GM20431 (cell line): ENCODE results near the gene PPCDC.
"Not testable (repeated sequence)": the region's sequence is repeated elsewhere in the genome, so short reads cannot be mapped to it uniquely, and the experiment has no call there.

Experiments used
- in situ Hi-C: fragments of 300-500 bp; cut with MseI, MboI; formaldehyde crosslinking; loops from one replicate; pipeline ENCODE4 v1.15.0; 2020; ENCODE audit warnings: low sequenced_read_pairs; ENCODE audit not compliant: unreplicated experiment

The PPCDC gene

DNA sequence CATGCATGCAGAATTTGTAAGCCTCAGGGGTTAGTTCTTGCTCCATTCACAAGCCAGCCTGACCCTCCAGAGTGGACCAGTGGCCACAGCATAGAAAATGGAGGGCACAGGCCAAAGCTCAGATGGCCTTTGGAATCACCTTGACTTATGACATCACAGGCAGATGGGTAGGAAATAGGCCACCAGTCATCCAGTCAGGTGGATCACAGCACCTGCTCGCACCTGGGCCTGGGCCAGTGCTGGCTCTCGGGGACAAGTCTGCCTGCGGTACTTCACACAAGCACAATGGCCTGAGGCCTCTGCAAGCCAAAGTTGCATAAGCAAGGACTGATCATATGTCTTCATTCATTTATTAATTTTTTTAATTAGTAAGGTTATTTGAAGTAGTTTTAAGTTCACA lies 39.3 kb downstream of the PPCDC start:
- in situ Hi-C loops: no loop called here

- in situ Hi-C loops: no loop called here
Observed at GRCh38 chr15:75063338-75063737, 39.9 kb downstream of the PPCDC start.

- in situ Hi-C loops: no loop called here
Observed at GRCh38 chr15:75063889-75064288, 40.5 kb downstream of the PPCDC start.

GRCh38 chr15:75064846-75065245 lies 41.5 kb downstream of the PPCDC start:
- in situ Hi-C loops: no loop called here

GRCh38 chr15:75065467-75065850 lies 42.1 kb downstream of the PPCDC start:
- in situ Hi-C loops: no loop called here

DNA sequence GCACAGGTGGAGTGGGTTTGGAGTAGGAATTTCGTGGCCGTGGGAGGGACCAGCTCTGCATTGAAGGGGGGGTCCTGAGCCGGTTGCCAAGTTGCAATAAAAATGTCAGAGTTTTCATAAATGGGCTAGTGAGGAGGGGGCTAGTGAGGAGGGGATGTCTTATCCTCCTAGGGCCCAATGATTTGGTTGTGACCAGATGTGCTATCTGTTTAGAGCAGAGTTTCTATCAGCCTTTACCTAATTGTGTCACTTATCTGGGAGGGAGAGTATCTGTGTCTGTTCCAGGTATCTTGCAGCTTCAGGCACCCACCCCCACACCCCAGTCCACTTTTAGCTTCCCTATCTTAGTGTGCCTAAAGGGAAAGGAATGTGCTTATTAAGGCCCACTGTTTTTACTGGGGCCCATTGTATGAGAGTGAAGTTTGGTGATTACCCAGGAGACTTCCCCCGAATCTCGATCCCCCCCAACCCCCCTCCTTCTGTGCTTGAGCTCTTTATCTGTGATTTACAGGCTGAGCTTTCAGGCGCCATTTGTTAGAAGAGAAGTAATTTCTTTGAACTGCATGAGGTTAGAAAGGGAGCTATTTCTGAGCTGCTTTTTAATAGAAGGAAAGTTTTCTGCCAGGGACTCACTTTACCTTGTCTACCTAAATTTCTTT lies 42.6 kb downstream of the PPCDC start:
- in situ Hi-C loops: no loop called here

GRCh38 chr15:75067123-75067830 lies 43.9 kb downstream of the PPCDC start:
- in situ Hi-C loops: no loop called here

DNA sequence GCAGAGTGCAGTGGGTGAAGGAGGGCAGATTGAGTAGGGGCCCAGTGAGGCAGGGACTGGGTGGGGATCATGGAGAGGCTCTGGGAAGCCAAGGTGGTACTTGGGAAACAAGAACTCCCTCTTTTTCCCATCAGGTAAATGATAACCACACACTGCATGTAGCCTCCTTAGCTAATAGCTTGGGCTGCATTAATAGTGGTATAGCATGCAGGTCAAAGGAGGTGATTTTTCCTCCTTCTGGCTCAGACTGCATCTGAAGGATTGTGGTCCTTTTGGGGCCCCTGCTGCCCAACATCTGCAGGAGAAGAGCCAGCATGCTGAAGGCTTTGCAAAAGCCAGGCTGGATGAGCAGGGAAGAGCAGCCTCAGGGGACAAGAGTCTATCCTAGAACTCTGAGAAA lies 45.4 kb downstream of the PPCDC start:
- in situ Hi-C loops: no loop called here

- in situ Hi-C loops: no loop called here
Observed at GRCh38 chr15:75069301-75069925, 46.0 kb downstream of the PPCDC start.

GRCh38 chr15:75070674-75071073 lies 47.3 kb downstream of the PPCDC start:
- in situ Hi-C loops: no loop called here

DNA sequence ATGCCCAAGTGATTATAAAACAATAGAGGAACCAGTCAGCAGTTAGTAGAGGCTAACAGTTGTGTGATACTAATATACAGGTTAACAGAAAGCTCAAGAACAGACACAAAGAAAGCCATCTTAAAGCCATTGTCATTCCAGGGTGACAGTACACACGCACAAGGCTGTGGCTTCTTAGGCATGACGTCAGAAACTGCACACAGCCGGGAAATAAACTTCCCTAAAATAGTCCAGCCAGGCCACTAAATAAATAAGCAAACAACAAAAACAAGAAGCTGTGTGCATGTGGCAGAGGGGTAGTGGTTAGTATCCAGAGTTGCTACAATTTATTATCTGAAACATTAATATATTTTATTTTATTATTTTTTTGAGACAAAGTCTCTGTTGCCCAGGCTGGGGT lies 49.8 kb downstream of the PPCDC start:
- in situ Hi-C loops: no loop called here

GRCh38 chr15:75076277-75076676 lies 52.9 kb downstream of the PPCDC start:
- in situ Hi-C loops: no loop called here

DNA sequence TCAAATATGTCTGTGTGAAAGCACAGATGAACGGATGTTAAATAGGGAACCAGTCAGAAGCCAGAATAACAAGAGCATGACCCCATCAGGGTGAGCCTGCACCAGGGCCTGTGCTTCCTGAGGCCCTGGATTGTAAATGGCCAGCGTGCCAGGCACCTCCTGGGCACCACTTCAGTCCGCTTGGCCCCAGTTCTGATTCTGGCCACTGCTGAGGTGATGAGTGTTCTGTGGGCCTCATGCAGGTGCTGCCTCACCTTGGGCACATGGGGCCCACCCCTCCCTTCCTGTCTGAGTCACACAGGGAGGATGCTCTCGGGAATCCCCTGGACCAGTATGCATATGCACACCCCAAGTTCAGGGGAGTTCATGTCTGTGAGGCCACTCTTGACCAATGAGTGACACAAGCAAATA lies 54.2 kb downstream of the PPCDC start:
- in situ Hi-C loops: not testable (repeated sequence)

DNA sequence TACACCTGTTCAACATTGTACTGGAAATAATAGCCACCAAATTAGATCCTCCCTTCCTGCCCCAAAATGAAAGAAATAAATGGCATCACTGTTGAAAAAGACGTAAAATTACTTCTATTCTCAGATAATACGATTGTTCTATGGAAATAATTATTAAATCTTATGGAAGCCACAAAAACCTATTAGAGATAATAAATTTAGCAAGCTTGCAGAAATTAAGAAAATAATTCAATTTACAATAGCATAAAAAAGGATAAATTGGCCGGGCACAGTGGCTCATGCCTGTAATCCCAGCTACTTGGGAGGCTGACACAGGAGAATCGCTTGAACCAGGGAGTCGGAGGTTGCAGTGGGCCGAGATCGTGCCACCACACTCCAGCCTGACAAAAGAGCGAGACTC lies 57.8 kb downstream of the PPCDC start:
- in situ Hi-C loops: no loop called here

- in situ Hi-C loops: no loop called here
Observed at GRCh38 chr15:75082689-75083088, 59.3 kb downstream of the PPCDC start.

- in situ Hi-C loops: not testable (repeated sequence)
Observed at GRCh38 chr15:75085708-75086107, 62.3 kb downstream of the PPCDC start.

GRCh38 chr15:75089456-75090387 lies 66.3 kb downstream of the PPCDC start:
- in situ Hi-C loops: no loop called here

DNA sequence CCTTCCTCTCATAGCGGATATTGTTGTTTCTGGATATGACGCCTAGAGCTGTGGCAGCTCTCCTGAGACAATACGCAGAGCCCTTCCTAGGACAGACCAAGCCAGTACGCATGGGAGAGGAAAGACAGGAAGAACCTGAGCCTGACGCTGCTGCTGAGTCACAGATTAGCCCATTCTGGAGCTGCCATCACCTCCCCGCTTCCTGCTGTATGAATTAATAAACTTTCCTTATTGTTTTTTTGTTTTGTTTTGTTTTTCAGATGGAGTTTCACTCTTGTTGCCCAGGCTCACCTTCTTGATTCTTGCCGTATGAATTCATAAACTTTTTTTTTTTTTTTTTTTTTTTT lies 67.0 kb downstream of the PPCDC start:
- in situ Hi-C loops: no loop called here

DNA sequence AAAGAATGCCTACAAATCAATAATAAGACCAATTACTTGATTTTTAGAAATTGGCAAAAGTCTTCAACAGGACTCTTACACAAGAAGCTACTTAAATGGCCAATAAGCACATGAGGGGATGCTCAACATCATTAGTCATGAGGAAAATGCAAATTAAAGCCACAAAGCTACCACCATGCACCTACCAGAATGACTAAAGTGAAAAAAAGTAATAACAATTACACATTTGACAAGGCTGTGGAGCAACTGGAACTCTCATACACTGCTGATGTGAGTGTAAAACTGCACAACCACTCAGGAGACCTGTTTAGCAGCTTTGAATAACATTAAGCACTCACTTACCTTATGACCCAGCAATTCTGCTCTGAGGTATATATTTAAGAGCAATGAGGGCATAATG lies 68.4 kb downstream of the PPCDC start:
- in situ Hi-C loops: no loop called here

DNA sequence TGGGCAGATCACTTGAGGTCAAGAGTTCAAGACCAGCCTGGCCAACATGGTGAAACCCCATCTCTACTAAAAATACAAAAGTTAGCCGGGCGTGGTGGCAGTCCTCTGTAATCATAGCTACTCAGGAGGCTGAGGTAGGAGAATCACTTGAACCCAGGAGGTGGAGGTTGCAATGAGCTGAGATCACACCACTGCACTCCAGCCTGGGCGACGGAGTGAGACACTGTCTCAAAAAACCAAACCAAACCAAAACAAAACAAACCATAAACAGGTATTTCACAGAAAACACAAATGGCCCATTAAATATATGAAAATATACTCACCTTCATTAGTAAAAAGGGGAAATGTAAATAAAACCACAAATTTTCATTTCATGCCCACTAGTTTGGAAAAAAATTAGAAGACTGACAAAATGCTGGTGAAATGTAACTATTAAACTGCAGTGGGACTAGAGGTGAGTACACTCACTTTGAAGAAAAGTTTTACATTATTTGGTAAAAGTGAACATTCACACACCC lies 71.6 kb downstream of the PPCDC start:
- in situ Hi-C loops: not testable (repeated sequence)
